GM23338 (cell line): ENCODE results near the gene DVL1. TPM values are rescaled to one million over a fixed set of nuclear protein-coding genes. Genes with fewer than 3 reads are reported as not detected.

Experiments used
- ATAC-seq: fragments of 200-7000 bp; cut with Tn5 transposase; 3 replicates; pipeline ENCODE4 v1.9.1; 2020
- DNase-seq: peaks from one replicate; pipeline ENCODE4 v3.0.0-alpha.2; 2015; ENCODE audit warnings: low spot score
- H2AFZ ChIP-seq: fragments of 200-600 bp; sonication (generic); 2 replicates; pipeline ENCODE4 v1.8.0; 2016; ENCODE audit warnings: antibody characterized with exemption, mild to moderate bottlenecking, moderate library complexity
- H3F3A ChIP-seq: fragments of 200-600 bp; sonication (generic); replicated peaks from 2 replicates; pipeline ENCODE4 v1.8.0; 2017; ENCODE audit warnings: antibody characterized with exemption, mixed run types, low read depth
- H3K27ac ChIP-seq: fragments of 200-600 bp; sonication (generic); 2 replicates; pipeline ENCODE4 v1.6.1; 2016; ENCODE audit warnings: low read depth
- H3K27me3 ChIP-seq: fragments of 200-600 bp; sonication (generic); 2 replicates; pipeline ENCODE4 v1.8.0; 2016; ENCODE audit warnings: mild to moderate bottlenecking, mixed run types, moderate library complexity; ENCODE audit not compliant: insufficient read depth
- H3K36me3 ChIP-seq: fragments of 200-600 bp; sonication (generic); 2 replicates; pipeline ENCODE4 v1.8.0; 2016; ENCODE audit warnings: mild to moderate bottlenecking; ENCODE audit not compliant: insufficient read depth
- H3K4me1 ChIP-seq: fragments of 200-600 bp; sonication (generic); 2 replicates; pipeline ENCODE4 v1.8.0; 2016; ENCODE audit warnings: mild to moderate bottlenecking, moderate library complexity; ENCODE audit not compliant: insufficient read depth
- H3K4me2 ChIP-seq: fragments of 200-600 bp; sonication (generic); 2 replicates; pipeline ENCODE4 v1.7.1; 2017; ENCODE audit warnings: mixed run types
- H3K4me3 ChIP-seq: fragments of 200-600 bp; sonication (generic); 2 replicates; pipeline ENCODE4 v1.6.1; 2016; ENCODE audit warnings: mixed run types
- H3K79me2 ChIP-seq: fragments of 200-600 bp; sonication (generic); replicated peaks from 2 replicates; pipeline ENCODE4 v1.8.0; 2017; ENCODE audit warnings: mild to moderate bottlenecking; ENCODE audit not compliant: insufficient read depth
- H3K9me2 ChIP-seq: fragments of 200-600 bp; sonication (generic); 2 replicates; pipeline ENCODE4 v1.8.0; 2017; ENCODE audit not compliant: insufficient read depth
- H4K20me1 ChIP-seq: fragments of 200-600 bp; sonication (generic); replicated peaks from 2 replicates; pipeline ENCODE4 v1.8.0; 2017; ENCODE audit warnings: mild to moderate bottlenecking; ENCODE audit not compliant: insufficient read depth
- H3K27ac Mint-ChIP-seq: 2 replicates; pipeline ENCODE4 v1.8.0; 2020; ENCODE audit warnings: inconsistent platforms, mild to moderate bottlenecking, moderate library complexity, mixed read lengths
- H3K27me3 Mint-ChIP-seq: 3 replicates; pipeline ENCODE4 v1.8.0; 2022; ENCODE audit warnings: low read depth, mild to moderate bottlenecking, moderate library complexity, mixed read lengths, inconsistent platforms; ENCODE audit not compliant: insufficient read depth, poor library complexity
- H3K36me3 Mint-ChIP-seq: 3 replicates; pipeline ENCODE4 v1.8.0; 2021; ENCODE audit warnings: low read depth, mild to moderate bottlenecking, inconsistent platforms, moderate library complexity, mixed read lengths
- H3K4me1 Mint-ChIP-seq: 3 replicates; pipeline ENCODE4 v1.8.0; 2020; ENCODE audit warnings: mild to moderate bottlenecking, inconsistent platforms, mixed read lengths
- H3K4me3 Mint-ChIP-seq: 3 replicates; pipeline ENCODE4 v1.8.0; 2021; ENCODE audit warnings: moderate library complexity, mild to moderate bottlenecking, inconsistent platforms, mixed read lengths
- H3K9me3 Mint-ChIP-seq: 3 replicates; pipeline ENCODE4 v1.8.0; 2020; ENCODE audit warnings: moderate library complexity, mild to moderate bottlenecking, inconsistent platforms, mixed read lengths
- CREB1 ChIP-seq: fragments of 250-450 bp; sonication (Bioruptor Pico); IDR thresholded peaks from 2 replicates; pipeline ENCODE4 v1.5.0; 2020; ENCODE audit warnings: low read depth, mild to moderate bottlenecking, moderate library complexity
- CTCF ChIP-seq, 2 experiments: fragments of 200-600 bp in 1 of 2; sonication (generic) in 1 of 2; conservative IDR thresholded peaks; 2 replicates each; pipeline versions ENCODE4 v1.5.1 to v1.6.1; 2016 to 2017; ENCODE audit warnings: antibody characterized with exemption in 2 of 2, low read depth in 2 of 2, mild to moderate bottlenecking in 2 of 2, moderate library complexity in 1 of 2
- ETS1 ChIP-seq: IDR thresholded peaks from 2 replicates; pipeline ENCODE4 v1.6.1; 2016; ENCODE audit warnings: antibody characterized with exemption
- EZH2 ChIP-seq: fragments of 200-600 bp; sonication (generic); IDR thresholded peaks from one replicate; pipeline ENCODE4 v1.8.0; 2017; ENCODE audit warnings: antibody characterized with exemption, mild to moderate bottlenecking, low read depth; ENCODE audit not compliant: unreplicated experiment
- EZH2phosphoT487 ChIP-seq: fragments of 200-600 bp; sonication (generic); IDR thresholded peaks from one replicate; pipeline ENCODE4 v1.8.1; 2018; ENCODE audit warnings: antibody characterized with exemption; ENCODE audit not compliant: unreplicated experiment
- JUNB ChIP-seq: IDR thresholded peaks from one replicate; pipeline ENCODE4 v1.6.1; 2016; ENCODE audit warnings: antibody characterized with exemption; ENCODE audit not compliant: unreplicated experiment
- NANOG ChIP-seq: IDR thresholded peaks from 2 replicates; pipeline ENCODE4 v1.6.1; 2016; ENCODE audit warnings: antibody characterized with exemption, borderline replicate concordance
- POLR2AphosphoS5 ChIP-seq: IDR thresholded peaks from 2 replicates; pipeline ENCODE4 v1.6.1; 2016; ENCODE audit warnings: antibody characterized with exemption, low read depth
- REST ChIP-seq: IDR thresholded peaks from one replicate; pipeline ENCODE4 v1.6.1; 2018; ENCODE audit warnings: antibody characterized with exemption; ENCODE audit not compliant: unreplicated experiment
- STAT1 ChIP-seq: IDR thresholded peaks from one replicate; pipeline ENCODE4 v1.6.1; 2016; ENCODE audit warnings: antibody characterized with exemption; ENCODE audit not compliant: unreplicated experiment
- ZNF114 ChIP-seq: fragments of 250-450 bp; sonication (Bioruptor Pico); IDR thresholded peaks from 2 replicates; pipeline ENCODE4 v1.5.0; 2020; ENCODE audit warnings: mild to moderate bottlenecking, moderate library complexity
- ZNF331 ChIP-seq: fragments of 250-450 bp; sonication (Bioruptor Pico); IDR thresholded peaks from 2 replicates; pipeline ENCODE4 v1.5.0; 2020; ENCODE audit warnings: low read depth, mild to moderate bottlenecking, moderate library complexity
- ZNF462 ChIP-seq: fragments of 250-450 bp; sonication (Bioruptor Pico); IDR thresholded peaks from 2 replicates; pipeline ENCODE4 v1.5.0; 2020; ENCODE audit warnings: mild to moderate bottlenecking, moderate library complexity
- polyA plus RNA-seq: library from polyadenylated mRNA; unstranded; fragments of >200 nt; fragmentation: Nextera tagmentation; extraction: Ambion mirVana; gene quantifications from 2 replicates; pipeline ENCODE4 v1.2.1, GENCODE V29; 2016
- total RNA-seq: library from RNA; depleted of rRNA; stranded (reverse); fragments of >200 nt; shearing (Covaris generic); gene quantifications from 2 replicates; pipeline ENCODE4 v1.2.3, GENCODE V29; 2014

Gene DVL1
- total and polyA plus RNA-seq, 2 experiments from 2014 or later = 13.5 to 69.7 TPM

- H3K27me3 Mint-ChIP-seq = peaks cover 21% of the 10 kb centered on the region
- peak overlapping the region; percentile 24; the same call in 1 of the 3 replicates for H3K4me3 Mint-ChIP-seq
- no peak overlapping the region for H3K27ac ChIP-seq
- H3K4me1 ChIP-seq = peaks cover 22% of the 10 kb centered on the region
- peaks cover 13% of the 10 kb centered on the region for H3K27me3 ChIP-seq
- H3F3A ChIP-seq = peaks cover 19% of the 10 kb centered on the region; the same call in 1 of the 2 replicates
- ATAC-seq (no peak), DNase-seq (no peak)
- no peaks in the 10 kb centered on the region for H3K36me3 Mint-ChIP-seq
- H3K79me2 ChIP-seq = no peaks in the 10 kb centered on the region
- no peak for TF ChIP-seq STAT1
- no peak for TF ChIP-seq NANOG
- no peak for TF ChIP-seq ZNF331
- TF ChIP-seq EZH2phosphoT487 = no peak
- no peak for TF ChIP-seq ETS1
- TF ChIP-seq EZH2 = no peak
- TF ChIP-seq ZNF114 = no peak
- no peak for TF ChIP-seq REST
- TF ChIP-seq JUNB = no peak
- no peak for TF ChIP-seq ZNF462 (CRISPR knock-in tag)
- TF ChIP-seq CREB1 (CRISPR knock-in tag) = no peak
- no peak for TF ChIP-seq CTCF (conservative IDR thresholded peaks at IDR 0.05; ENCODE audit: low read depth in 2 of 2)
- TF ChIP-seq POLR2AphosphoS5 = no peak
- no peaks in the 10 kb centered on the region for H3K9me2 ChIP-seq
- H3K4me1 Mint-ChIP-seq = peaks cover 31% of the 10 kb centered on the region
- H3K36me3 ChIP-seq = no peaks in the 10 kb centered on the region
- H3K4me2 ChIP-seq = no peak overlapping the region
- no peak overlapping the region for H2AFZ ChIP-seq
- H3K27ac Mint-ChIP-seq = peak overlapping the region; percentile 44; the same call in 1 of the 2 replicates
- no peaks in the 10 kb centered on the region for H4K20me1 ChIP-seq
- no peaks in the 10 kb centered on the region; the same call in 2 of the 3 replicates for H3K9me3 Mint-ChIP-seq
- no peak overlapping the region for H3K4me3 ChIP-seq
Measured at GRCh38 chr1:1359308-1359663, 10.1 kb upstream of the DVL1 start.
